HUES6 (cell line): ENCODE measurements around the gene RNF220.

Experiments
- H3K27ac ChIP-seq: 2 replicates; pipeline ENCODE4 v1.7.0; 2013; ENCODE audit warnings: low read depth, mild to moderate bottlenecking, low read length, inconsistent platforms
- H3K27me3 ChIP-seq: 2 replicates; pipeline ENCODE4 v1.6.1; 2013; ENCODE audit warnings: low read length; ENCODE audit not compliant: control insufficient read depth, insufficient read depth
- H3K36me3 ChIP-seq: 2 replicates; pipeline ENCODE4 v1.6.1; 2013; ENCODE audit warnings: low read length; ENCODE audit not compliant: control insufficient read depth, insufficient read depth
- H3K4me1 ChIP-seq: 2 replicates; pipeline ENCODE4 v1.6.1; 2013; ENCODE audit warnings: low read length; ENCODE audit not compliant: control insufficient read depth, insufficient read depth
- H3K4me3 ChIP-seq: 2 replicates; pipeline ENCODE4 v1.5.1; 2013; ENCODE audit warnings: low read depth, low read length
- H3K9ac ChIP-seq: one replicate; pipeline ENCODE4 v1.6.1; 2013; ENCODE audit warnings: mild to moderate bottlenecking, low read length
- H3K9me3 ChIP-seq: 2 replicates; pipeline ENCODE4 v1.6.1; 2013; ENCODE audit warnings: low read depth, low read length; ENCODE audit not compliant: control insufficient read depth, insufficient read depth

The RNF220 gene

GRCh38 chr1:44636688-44637598 is 231.9 kb downstream of the RNF220 start:
- Histone ChIP-seq H3K9ac (no peak overlapping the region), H3K27ac (no peak overlapping the region), H3K36me3 (peaks cover 88% of the 10 kb centered on the region)

GRCh38 chr1:44637702-44638411 is 232.8 kb downstream of the RNF220 start:
- Histone ChIP-seq H3K9ac (no peak overlapping the region), H3K27me3 (no peaks in the 10 kb centered on the region), H3K27ac (no peak overlapping the region), H3K4me3 (no peak overlapping the region), H3K4me1 (peaks cover 6% of the 10 kb centered on the region), H3K36me3 (peaks cover 97% of the 10 kb centered on the region), H3K9me3 (no peaks in the 10 kb centered on the region)

More at GRCh38 chr1:44636688-44637598, 231.9 kb downstream of the RNF220 start:
- Histone ChIP-seq H3K4me1 (peaks cover 11% of the 10 kb centered on the region), H3K4me3 (no peak overlapping the region), H3K27me3 (no peaks in the 10 kb centered on the region), H3K9me3 (no peaks in the 10 kb centered on the region)

- no peaks in the 10 kb centered on the region for H3K4me1 ChIP-seq
- no peak overlapping the region for H3K9ac ChIP-seq
- peaks cover 96% of the 10 kb centered on the region for H3K36me3 ChIP-seq
- H3K9me3 ChIP-seq = no peaks in the 10 kb centered on the region
- H3K27me3 ChIP-seq = no peaks in the 10 kb centered on the region
- no peak overlapping the region for H3K4me3 ChIP-seq
- no peak overlapping the region for H3K27ac ChIP-seq
Measured at GRCh38 chr1:44640200-44640853, 235.3 kb downstream of the RNF220 start.

GRCh38 chr1:44641126-44642102 is 236.4 kb downstream of the RNF220 start:
- H3K36me3 ChIP-seq = peaks cover 95% of the 10 kb centered on the region
- H3K4me1 ChIP-seq = no peaks in the 10 kb centered on the region
- H3K9ac ChIP-seq = no peak overlapping the region
- no peaks in the 10 kb centered on the region for H3K27me3 ChIP-seq
- no peak overlapping the region for H3K27ac ChIP-seq
- H3K4me3 ChIP-seq = no peak overlapping the region
- H3K9me3 ChIP-seq = no peaks in the 10 kb centered on the region

- Histone ChIP-seq H3K36me3 (peaks cover 94% of the 10 kb centered on the region), H3K4me1 (no peaks in the 10 kb centered on the region), H3K27ac (no peak overlapping the region), H3K27me3 (no peaks in the 10 kb centered on the region), H3K9me3 (no peaks in the 10 kb centered on the region), H3K9ac (no peak overlapping the region), H3K4me3 (no peak overlapping the region)
Measured at GRCh38 chr1:44642255-44642654, 237.2 kb downstream of the RNF220 start.

- no peaks in the 10 kb centered on the region for H3K27me3 ChIP-seq
- H3K4me3 ChIP-seq = no peak overlapping the region
- H3K36me3 ChIP-seq = peaks cover 94% of the 10 kb centered on the region
- no peak overlapping the region for H3K9ac ChIP-seq
- H3K27ac ChIP-seq = no peak overlapping the region
- no peaks in the 10 kb centered on the region for H3K9me3 ChIP-seq
- no peaks in the 10 kb centered on the region for H3K4me1 ChIP-seq
Measured at GRCh38 chr1:44642925-44643324, 237.9 kb downstream of the RNF220 start.

GRCh38 chr1:44643721-44644334 is 238.8 kb downstream of the RNF220 start:
- H3K9ac ChIP-seq = no peak overlapping the region

GRCh38 chr1:44644806-44645205 is 239.8 kb downstream of the RNF220 start:
- no peaks in the 10 kb centered on the region for H3K9me3 ChIP-seq
- no peak overlapping the region for H3K27ac ChIP-seq
- H3K27me3 ChIP-seq = no peaks in the 10 kb centered on the region
- peaks cover 95% of the 10 kb centered on the region for H3K36me3 ChIP-seq
- peaks cover 7% of the 10 kb centered on the region for H3K4me1 ChIP-seq
- H3K9ac ChIP-seq = no peak overlapping the region
- H3K4me3 ChIP-seq = no peak overlapping the region

More at GRCh38 chr1:44643721-44644334, 238.8 kb downstream of the RNF220 start:
- no peaks in the 10 kb centered on the region for H3K4me1 ChIP-seq
- no peaks in the 10 kb centered on the region for H3K9me3 ChIP-seq
- H3K27ac ChIP-seq = no peak overlapping the region
- H3K27me3 ChIP-seq = no peaks in the 10 kb centered on the region
- H3K36me3 ChIP-seq = peaks cover 93% of the 10 kb centered on the region
- H3K4me3 ChIP-seq = no peak overlapping the region

GRCh38 chr1:44645476-44646244 is 240.6 kb downstream of the RNF220 start:
- H3K27me3 ChIP-seq = no peaks in the 10 kb centered on the region
- H3K4me1 ChIP-seq = peaks cover 15% of the 10 kb centered on the region
- no peaks in the 10 kb centered on the region for H3K9me3 ChIP-seq
- H3K9ac ChIP-seq = no peak overlapping the region
- H3K27ac ChIP-seq = no peak overlapping the region
- no peak overlapping the region for H3K4me3 ChIP-seq
- H3K36me3 ChIP-seq = peaks cover 96% of the 10 kb centered on the region
